ENCODE data around the gene TMEM121. TPM values are rescaled to one million over a fixed set of nuclear protein-coding genes. Genes with fewer than 3 reads are reported as not detected.

Gene TMEM121
- total and polyA plus RNA-seq, 2 of the 8 experiments (the other 6 are each of a cell fraction or from before 2014, with no cell fraction given) = 1.9 TPM; not detected in 1

- H2BK20ac ChIP-seq (ENCODE audit: low read length) = no peak overlapping the region
- TF ChIP-seq KDM1A (IDR thresholded peaks at IDR 0.05; ENCODE audit: borderline replicate concordance, low read length) (no peak), BCL11A (IDR thresholded peaks at IDR 0.05; ENCODE audit: low read depth in 2 of 2, low read length in 2 of 2) (no peak), EZH2 (IDR thresholded peaks at IDR 0.05; ENCODE audit: low read depth, low read length, severe bottlenecking) (peak; percentile 45), ZNF274 (IDR thresholded peaks at IDR 0.05; ENCODE audit: borderline replicate concordance, extremely low read depth, low read length) (no peak), MAFK (IDR thresholded peaks at IDR 0.05; ENCODE audit: low read depth, low read length) (no peak), PHF8 (conservative IDR thresholded peaks at IDR 0.05; ENCODE audit: low read depth, low read length) (no peak), RXRA (IDR thresholded peaks at IDR 0.05; ENCODE audit: insufficient read depth, low read depth, low read length) (no peak), SP4 (IDR thresholded peaks at IDR 0.05; ENCODE audit: low read length) (no peak), SIN3A (conservative IDR thresholded peaks at IDR 0.05 in 1 of 2, IDR thresholded peaks at IDR 0.05 in 1 of 2; ENCODE audit: low read depth in 1 of 2, low read length in 2 of 2) (no peak), SUZ12 (IDR thresholded peaks at IDR 0.05; ENCODE audit: low read length) (peak; percentile 28; the same call in 1 of the 2 replicates), USF2 (IDR thresholded peaks at IDR 0.05; ENCODE audit: low read length) (no peak)
Observed at GRCh38 chr14:105487449-105487985, 38.9 kb upstream of the TMEM121 start.

More at GRCh38 chr14:105487449-105487985, 38.9 kb upstream of the TMEM121 start:
- Histone ChIP-seq H3K18ac (ENCODE audit: extremely low read depth, low read length) (no peak overlapping the region; the same call in 1 of the 2 replicates), H3K56ac (replicated peaks; ENCODE audit: insufficient read length, low read depth, low read length) (no peak overlapping the region), H3K14ac (ENCODE audit: insufficient read length) (no peak overlapping the region), H3K23ac (ENCODE audit: insufficient read length) (no peak overlapping the region), H3K27me3 (replicated peaks in 1 of 4; ENCODE audit: control insufficient read depth in 3 of 4, extremely low read depth in 1 of 4, insufficient read depth in 3 of 4, low read length in 3 of 4) (peaks cover 30 to 65% (median 54%) of the 10 kb centered on the region in 4 experiments), H3K9me3 (ENCODE audit: insufficient read depth in 2 of 2, low read depth in 1 of 2, low read length in 1 of 2) (no peaks in the 10 kb centered on the region), H3K23me2 (ENCODE audit: low read depth, low read length) (peaks cover 9% of the 10 kb centered on the region; the same call in 1 of the 2 replicates), H3K27ac (ENCODE audit: low read depth, low read length) (no peak overlapping the region), H4K91ac (replicated peaks; ENCODE audit: insufficient read length, low read length) (no peak overlapping the region), H4K5ac (ENCODE audit: insufficient read length, low read depth, low read length) (no peak overlapping the region), H3K4me2 (ENCODE audit: insufficient read depth in 1 of 2, low read depth in 2 of 2, low read length in 2 of 2) (peak overlapping the region; percentile 53 to 75), H2BK5ac (ENCODE audit: low read depth, low read length) (no peak overlapping the region), H3K36me3 (ENCODE audit: control insufficient read depth in 2 of 4, insufficient read depth in 4 of 4, low read length in 3 of 4) (no peaks in the 10 kb centered on the region; a peak in 1 of 8 replicates), H2BK15ac (ENCODE audit: low read length) (no peak overlapping the region), H2BK120ac (replicated peaks; ENCODE audit: low read depth, low read length) (no peak overlapping the region), H2BK12ac (ENCODE audit: low read depth, low read length) (no peak overlapping the region), H3K9ac (replicated peaks in 1 of 4; ENCODE audit: extremely low read depth in 1 of 4, low read depth in 3 of 4, low read length in 3 of 4) (no peak overlapping the region; a peak in 1 of 7 replicates), H2AFZ (ENCODE audit: low read length) (no peak overlapping the region), H4K8ac (ENCODE audit: extremely low read depth, insufficient read depth, low read length) (peak overlapping the region; percentile 68; the same call in 1 of the 2 replicates), H3K79me2 (ENCODE audit: control insufficient read depth in 1 of 2, insufficient read depth in 2 of 2, low read length in 2 of 2) (no peaks in the 10 kb centered on the region), H3K4me1 (replicated peaks in 1 of 4; ENCODE audit: control insufficient read depth in 3 of 4, insufficient read depth in 4 of 4, low read length in 3 of 4) (peaks cover 0 to 20% (median 5%) of the 10 kb centered on the region in 4 experiments; a peak in 5 of 7 replicates), H3K4me3 (ENCODE audit: extremely low read depth in 1 of 4, insufficient read depth in 2 of 4, low read depth in 3 of 4, low read length in 4 of 4) (peak overlapping the region; percentile 21 to 61 (median 24); a peak in 7 of 8 replicates), H2AK5ac (ENCODE audit: low read depth, low read length) (no peak overlapping the region), H3K4ac (replicated peaks; ENCODE audit: insufficient read length, low read depth, low read length) (no peak overlapping the region), H3K79me1 (ENCODE audit: low read depth, low read length) (no peaks in the 10 kb centered on the region), H4K20me1 (replicated peaks in 1 of 2; ENCODE audit: control insufficient read depth in 1 of 2, insufficient read depth in 2 of 2, low read length in 2 of 2) (peaks cover 0 to 14% of the 10 kb centered on the region in 2 experiments)
- FAIRE-seq (no peak), DNase-seq (ENCODE audit: low read depth in 1 of 2, low spot score in 2 of 2) (peak in 1 of 2 experiments; percentile 52)
- ChIA-PET POLR2A (ENCODE audit: partially characterized antibody) (no interaction called here), CTCF (ENCODE audit: partially characterized antibody) (interaction anchor here (1.7 kb wide), 1 partner anchor 283 kb away, joined by 4 read pairs; no protein-coding TSS in a partner anchor)
- 22% methylated on average over 28 of the region's 48 CpGs; no CpG with 5 or more reads in 1 of the 2 experiments for WGBS, 2 experiments (ENCODE audit: extremely low coverage in 1 of 2, insufficient coverage in 1 of 2, insufficient read length in 1 of 2, insufficient replicate concordance in 2 of 2, low coverage in 1 of 2, low lambda C conversion rate in 2 of 2, missing lambda C conversion rate in 1 of 2)

Measured in H1 (cell line).